Neuronal stem cell (in vitro differentiated cells): ENCODE data around the gene IFNAR2.

Experiments
- DNase-seq: peaks from one replicate; pipeline ENCODE4 v3.0.0-alpha.2; 2013; ENCODE audit warnings: low spot score
- H2AFZ ChIP-seq: one replicate; pipeline ENCODE4 v1.6.1; 2013; ENCODE audit warnings: mild to moderate bottlenecking, low read length, inconsistent platforms
- H2AK5ac ChIP-seq: 2 replicates; pipeline ENCODE4 v1.6.1; 2013; ENCODE audit warnings: low read depth, mild to moderate bottlenecking, inconsistent platforms, low read length, moderate library complexity, mixed read lengths
- H2BK120ac ChIP-seq: 2 replicates; pipeline ENCODE4 v1.6.1; 2013; ENCODE audit warnings: low read depth, mild to moderate bottlenecking, inconsistent platforms, low read length, moderate library complexity, mixed read lengths
- H2BK12ac ChIP-seq: one replicate; pipeline ENCODE4 v1.6.1; 2013; ENCODE audit warnings: low read length, inconsistent platforms
- H2BK15ac ChIP-seq: 2 replicates; pipeline ENCODE4 v1.6.1; 2013; ENCODE audit warnings: mild to moderate bottlenecking, low read length, inconsistent platforms, mixed read lengths
- H2BK5ac ChIP-seq: one replicate; pipeline ENCODE4 v1.6.1; 2013; ENCODE audit warnings: inconsistent platforms, mild to moderate bottlenecking, low read length, moderate library complexity
- H3K14ac ChIP-seq: one replicate; pipeline ENCODE4 v1.6.1; 2013; ENCODE audit warnings: low read length, inconsistent platforms
- H3K18ac ChIP-seq: 2 replicates; pipeline ENCODE4 v1.6.1; 2013; ENCODE audit warnings: low read length, inconsistent platforms
- H3K23ac ChIP-seq: 2 replicates; pipeline ENCODE4 v1.6.1; 2013; ENCODE audit warnings: low read depth, mild to moderate bottlenecking, mixed read lengths, low read length, inconsistent platforms; ENCODE audit not compliant: poor library complexity
- H3K27ac ChIP-seq: replicated peaks from 3 replicates; pipeline ENCODE4 v1.5.1; 2013; ENCODE audit warnings: low read length, inconsistent platforms
- H3K27me3 ChIP-seq, 3 experiments: 2 replicates each; pipeline ENCODE4 v1.6.1; 2013; ENCODE audit warnings: low read length in 3 of 3, mild to moderate bottlenecking in 2 of 3, inconsistent platforms in 1 of 3, low read depth in 1 of 3, mixed read lengths in 1 of 3, moderate library complexity in 1 of 3; ENCODE audit not compliant: control insufficient read depth in 3 of 3, insufficient read depth in 3 of 3
- H3K36me3 ChIP-seq, 2 donors: replicated peaks in 1 of 2; 2 replicates each; pipeline ENCODE4 v1.6.1; 2013; ENCODE audit warnings: low read length in 2 of 2; ENCODE audit not compliant: control insufficient read depth in 2 of 2, insufficient read depth in 2 of 2
- H3K4ac ChIP-seq: 2 replicates; pipeline ENCODE4 v1.6.1; 2013; ENCODE audit warnings: inconsistent platforms, mild to moderate bottlenecking, low read length, moderate library complexity
- H3K4me1 ChIP-seq, 2 donors: 1 replicate in 1 of 2; 2 replicates in 1 of 2; pipeline ENCODE4 v1.6.1; 2013; ENCODE audit warnings: low read length in 2 of 2, low read depth in 1 of 2; ENCODE audit not compliant: control insufficient read depth in 2 of 2, insufficient read depth in 1 of 2
- H3K4me2 ChIP-seq: one replicate; pipeline ENCODE4 v1.6.1; 2013; ENCODE audit warnings: mild to moderate bottlenecking, low read length, inconsistent platforms; ENCODE audit not compliant: insufficient read depth, poor library complexity, severe bottlenecking
- H3K4me3 ChIP-seq, 2 donors: 2 replicates each; pipeline ENCODE4 v1.5.1; 2013; ENCODE audit warnings: low read length in 2 of 2, mild to moderate bottlenecking in 2 of 2, inconsistent platforms in 1 of 2, moderate library complexity in 1 of 2
- H3K79me1 ChIP-seq: one replicate; pipeline ENCODE4 v1.6.1; 2013; ENCODE audit warnings: low read depth, mild to moderate bottlenecking, inconsistent platforms, low read length, moderate library complexity
- H3K9ac ChIP-seq: one replicate; pipeline ENCODE4 v1.6.1; 2013; ENCODE audit warnings: mild to moderate bottlenecking, low read depth, low read length, inconsistent platforms; ENCODE audit not compliant: poor library complexity
- H3K9me3 ChIP-seq, 2 donors: replicated peaks in 1 of 2; 2 replicates each; pipeline versions ENCODE3 to v1.6.1; 2013; ENCODE audit warnings: low read length in 2 of 2, mild to moderate bottlenecking in 2 of 2, inconsistent platforms in 1 of 2, low read depth in 1 of 2, mixed read lengths in 1 of 2, moderate library complexity in 1 of 2; ENCODE audit not compliant: control insufficient read depth in 2 of 2, insufficient read depth in 1 of 2
- H4K8ac ChIP-seq: one replicate; pipeline ENCODE4 v1.6.1; 2013; ENCODE audit warnings: low read depth, mild to moderate bottlenecking, inconsistent platforms, low read length, moderate library complexity
- H4K91ac ChIP-seq: one replicate; pipeline ENCODE4 v1.6.1; 2013; ENCODE audit warnings: low read length, low read depth, mild to moderate bottlenecking, inconsistent platforms; ENCODE audit not compliant: poor library complexity
- WGBS, 2 donors: extraction: QIAGEN DNeasy Blood & Tissue Kit; methylation state at CpG; one replicate each; pipeline ENCODE4 v1.1.7; 2013; ENCODE audit warnings: missing lambda C conversion rate in 2 of 2, mixed read lengths in 1 of 2; ENCODE audit not compliant: insufficient read length in 2 of 2, insufficient replicate concordance in 1 of 2; ENCODE audit errors: extremely low coverage in 2 of 2; 5-methylcytosine and 5-hydroxymethylcytosine counted together

Gene IFNAR2

GRCh38 chr21:33256019-33256418 lies 26.3 kb downstream of the IFNAR2 start:
- Histone ChIP-seq H3K36me3 (peaks cover 17 to 88% of the 10 kb centered on the region in 2 donors), H2BK15ac (no peak overlapping the region), H4K8ac (no peak overlapping the region), H2BK12ac (no peak overlapping the region), H3K18ac (no peak overlapping the region), H4K91ac (no peak overlapping the region), H2BK120ac (no peak overlapping the region), H3K79me1 (no peaks in the 10 kb centered on the region), H2AK5ac (no peak overlapping the region), H3K4me2 (no peak overlapping the region), H3K9me3 (peaks cover 2 to 13% of the 10 kb centered on the region in 2 donors), H3K4ac (no peak overlapping the region), H3K9ac (no peak overlapping the region), H3K4me1 (no peaks in the 10 kb centered on the region), H2BK5ac (no peak overlapping the region), H3K27ac (no peak overlapping the region), H3K23ac (no peak overlapping the region), H3K27me3 (no peaks in the 10 kb centered on the region), H3K4me3 (no peak overlapping the region), H2AFZ (no peak overlapping the region), H3K14ac (no peak overlapping the region)
- no peak for DNase-seq
- WGBS, 2 donors: no CpG with 5 or more reads among the region's 6 CpGs

- Histone ChIP-seq H2BK5ac (no peak overlapping the region), H3K14ac (no peak overlapping the region), H3K4me2 (no peak overlapping the region), H3K9me3 (peaks cover 2 to 13% of the 10 kb centered on the region in 2 donors), H3K79me1 (no peaks in the 10 kb centered on the region), H4K8ac (no peak overlapping the region), H2AFZ (no peak overlapping the region), H3K23ac (no peak overlapping the region), H2BK120ac (no peak overlapping the region), H3K4me3 (no peak overlapping the region), H3K4me1 (no peaks in the 10 kb centered on the region), H3K9ac (no peak overlapping the region), H3K4ac (no peak overlapping the region), H4K91ac (no peak overlapping the region), H2AK5ac (no peak overlapping the region), H3K36me3 (peaks cover 15 to 84% of the 10 kb centered on the region in 2 donors), H2BK15ac (no peak overlapping the region), H3K27ac (no peak overlapping the region), H3K18ac (no peak overlapping the region), H3K27me3 (no peaks in the 10 kb centered on the region), H2BK12ac (no peak overlapping the region)
- WGBS, 2 donors: no CpG with 5 or more reads among the region's 18 CpGs
- DNase-seq: no peak
Measured at GRCh38 chr21:33257094-33257803, 27.5 kb downstream of the IFNAR2 start.

GRCh38 chr21:33258475-33258874 lies 28.7 kb downstream of the IFNAR2 start:
- H2BK120ac ChIP-seq: no peak overlapping the region
- no CpG with 5 or more reads among the region's 9 CpGs for WGBS, 2 donors
- H3K9ac ChIP-seq: no peak overlapping the region
- H3K27ac ChIP-seq: no peak overlapping the region
- H3K36me3 ChIP-seq: peaks cover 16 to 84% of the 10 kb centered on the region in 2 donors
- no peak overlapping the region for H3K14ac ChIP-seq
- no peaks in the 10 kb centered on the region for H3K4me1 ChIP-seq
- no peak overlapping the region for H2BK12ac ChIP-seq
- H4K91ac ChIP-seq: no peak overlapping the region
- no peak overlapping the region for H2AFZ ChIP-seq
- H3K23ac ChIP-seq: no peak overlapping the region
- H3K4me2 ChIP-seq: no peak overlapping the region
- H3K9me3 ChIP-seq: peaks cover 2 to 13% of the 10 kb centered on the region in 2 donors
- DNase-seq: no peak
- no peak overlapping the region for H4K8ac ChIP-seq
- H3K18ac ChIP-seq: no peak overlapping the region
- H3K27me3 ChIP-seq: no peaks in the 10 kb centered on the region
- H3K79me1 ChIP-seq: no peaks in the 10 kb centered on the region
- no peak overlapping the region for H2BK15ac ChIP-seq
- H2AK5ac ChIP-seq: no peak overlapping the region
- no peak overlapping the region for H2BK5ac ChIP-seq
- H3K4me3 ChIP-seq: no peak overlapping the region
- no peak overlapping the region for H3K4ac ChIP-seq

- Histone ChIP-seq H3K23ac (no peak overlapping the region), H3K4me3 (no peak overlapping the region), H3K4ac (no peak overlapping the region), H3K9ac (no peak overlapping the region), H3K4me2 (no peak overlapping the region), H2AFZ (no peak overlapping the region), H4K8ac (no peak overlapping the region), H2AK5ac (no peak overlapping the region), H2BK12ac (no peak overlapping the region), H3K79me1 (no peaks in the 10 kb centered on the region), H3K4me1 (no peaks in the 10 kb centered on the region), H3K18ac (no peak overlapping the region), H3K14ac (no peak overlapping the region), H3K27me3 (no peaks in the 10 kb centered on the region), H4K91ac (no peak overlapping the region), H2BK5ac (no peak overlapping the region), H2BK120ac (no peak overlapping the region), H3K36me3 (peaks cover 16 to 82% of the 10 kb centered on the region in 2 donors), H3K27ac (no peak overlapping the region), H3K9me3 (peaks cover 2 to 13% of the 10 kb centered on the region in 2 donors), H2BK15ac (no peak overlapping the region)
- DNase-seq: no peak
- WGBS, 2 donors: no CpG with 5 or more reads among the region's 2 CpGs
Measured at GRCh38 chr21:33259428-33259827, 29.7 kb downstream of the IFNAR2 start.
